Heart left ventricle (tissue), 16 donors: Measurements from ENCODE around the gene SRSF3. TPM values are rescaled to one million over a fixed set of nuclear protein-coding genes. Genes with fewer than 3 reads are reported as not detected.

Experiments used
- ATAC-seq, 4 donors: fragments of 200-7000 bp; cut with Tn5 transposase; one replicate each; pipeline ENCODE4 v1.9.1; 2020 to 2022; ENCODE audit warnings: moderate library complexity in 4 of 4, mild to moderate bottlenecking in 3 of 4, moderate number of reproducible peaks in 1 of 4
- DNase-seq, 5 donors: peaks; one replicate each; pipeline ENCODE4 v3.0.0-alpha.2; 2020
- H3K27ac ChIP-seq, 12 donors: fragments of 200-600 bp; sonication (generic) in 4 of 12; one replicate each; pipeline versions ENCODE4 v1.5.0 to v1.8.0; 2016 to 2022; ENCODE audit warnings: mild to moderate bottlenecking in 2 of 12
- H3K27me3 ChIP-seq, 9 donors: fragments of 200-600 bp; sonication (generic) in 2 of 9; one replicate each; pipeline versions ENCODE4 v1.5.1 to v1.8.0; 2016 to 2022; ENCODE audit warnings: mild to moderate bottlenecking in 3 of 9
- H3K36me3 ChIP-seq, 9 donors: fragments of 200-600 bp; sonication (generic) in 2 of 9; one replicate each; pipeline versions ENCODE4 v1.5.0 to v1.8.0; 2018 to 2022; ENCODE audit warnings: mild to moderate bottlenecking in 2 of 9
- H3K4me1 ChIP-seq, 12 donors: fragments of 200-600 bp; sonication (generic) in 4 of 12; one replicate each; pipeline versions ENCODE4 v1.5.0 to v1.8.0; 2016 to 2022; ENCODE audit warnings: mild to moderate bottlenecking in 3 of 12
- H3K4me3 ChIP-seq, 12 donors: fragments of 200-600 bp; sonication (generic) in 4 of 12; one replicate each; pipeline versions ENCODE4 v1.5.0 to v1.8.0; 2017 to 2022; ENCODE audit warnings: mild to moderate bottlenecking in 9 of 12, moderate library complexity in 4 of 12
- H3K9me3 ChIP-seq, 12 donors: fragments of 200-600 bp; sonication (generic) in 4 of 12; one replicate each; pipeline versions ENCODE4 v1.5.0 to v1.8.0; 2016 to 2022; ENCODE audit warnings: mild to moderate bottlenecking in 1 of 12
- CTCF ChIP-seq, 12 donors: fragments of 200-600 bp; sonication (generic) in 4 of 12; IDR thresholded peaks; one replicate each; pipeline versions ENCODE4 v1.5.0 to v1.8.0; 2018 to 2022; ENCODE audit warnings: antibody characterized with exemption in 12 of 12, mild to moderate bottlenecking in 5 of 12
- POLR2A ChIP-seq, 2 donors: fragments of 450-650 bp; IDR thresholded peaks; one replicate each; pipeline ENCODE4 v1.6.1; 2017; ENCODE audit warnings: antibody characterized with exemption in 2 of 2, mild to moderate bottlenecking in 2 of 2, moderate library complexity in 2 of 2
- WGBS, 4 donors: extraction: QIAGEN DNeasy Blood & Tissue Kit in 2 of 4; methylation state at CpG; one replicate each; pipeline versions ENCODE4 v1.1.5 to v1.1.7; 2013 to 2018; 5-methylcytosine and 5-hydroxymethylcytosine counted together
- intact Hi-C, 10 donors: fragments of 100-400 bp; cut with DNase I; formaldehyde crosslinking; loops; one replicate each; pipeline versions ENCODE4 v1.11.1 to v1.14.2; 2022
- polyA plus RNA-seq, 2 donors: library from polyadenylated mRNA; stranded (reverse); fragments of 200-250 nt; gene quantifications; one replicate each; pipeline ENCODE4 v1.2.3, GENCODE V29; 2013
- total RNA-seq, 9 donors: library from RNA; depleted of rRNA in 2 of 9; stranded (reverse); fragments of >200 nt in 2 of 9; fragmentation: NEBNext Ultra II Directional in 3 of 9; extraction: Animal tissue kit (Norgen Biotek cat#: 25700) in 3 of 9; gene quantifications; one replicate each; pipeline versions ENCODE4 v1.1.0 to v1.2.4, GENCODE V29; 2016 to 2023
- donor health status: ischemic (EF 13 %, LVEDD 7.1; RV severe dilation, severe dysfunction).
- donor health status: healthy with polysubstance abuse.
- donor health status: DM: no; HTN: yes; CAD: no.
- donor health status: DM: no; HTN: no; CAD: no.
- donor health status: ischemic (EF 25% LVEDD 6.9; RV normal size, moderate dysfunction).
- donor health status: ischemic (EF 25% LVEDD 5.7; RV mildly dilated, moderate dysfunction).
- donor health status: healthy.
- donor health status: DM: yes; HTN: yes; CAD: no.
- donor health status: ischemic (EF 35%, LVEDD 5.7; RV mildly dilated, moderate dysfunction).
- donor health status: nonischemic (EF 11% LVEDD 7.7; RV severe dilation, severe dysfunction).
- donor health status: DM: yes; HTN: yes; CAD: no.
- donor health status: PGD.
- donor health status: ischemic (EF 29% LVEDD 5.4; RV normal size, mild dysfunction).
- donor health status: nonischemic (EF 23%, LVEDD 6.1; RV moderate dilation, normal function).

The SRSF3 gene
- total and polyA plus RNA-seq, 11 donors, result 43.2 to 215 (median 111) TPM

GRCh38 chr6:36618366-36619355 lies 24.5 kb downstream of the SRSF3 start:
- TF ChIP-seq CTCF (IDR thresholded peaks at IDR 0.05) (no peak), POLR2A (IDR thresholded peaks at IDR 0.05) (no peak)
- ATAC-seq (no peak), DNase-seq (no peak)
- Histone ChIP-seq H3K36me3 (peaks cover 0 to 10% (median 2%) of the 10 kb centered on the region in 9 donors), H3K9me3 (no peaks in the 10 kb centered on the region), H3K27ac (no peak overlapping the region), H3K4me1 (peaks cover 0 to 56% (median 24%) of the 10 kb centered on the region in 12 donors), H3K27me3 (no peaks in the 10 kb centered on the region), H3K4me3 (no peak overlapping the region)
- intact Hi-C loops, result loop anchor here in 4 of 10 donors (5.0 to 10.0 kb wide), 3 partner anchors 139 to 236 kb away; no protein-coding TSS in a partner anchor
- WGBS, 4 donors, result 78 to 84% (median 83%) methylated on average over 10 of the region's 10 CpGs

GRCh38 chr6:36621371-36621855 lies 27.3 kb downstream of the SRSF3 start:
- WGBS, 4 donors, result 84 to 96% (median 94%) methylated on average over 7 of the region's 7 CpGs
- H3K4me3 ChIP-seq, result no peak overlapping the region
- no peak overlapping the region for H3K27ac ChIP-seq
- H3K36me3 ChIP-seq, result no peaks in the 10 kb centered on the region
- DNase-seq (no peak), ATAC-seq (no peak)
- H3K27me3 ChIP-seq, result no peaks in the 10 kb centered on the region
- H3K4me1 ChIP-seq, result peaks cover 0 to 63% (median 21%) of the 10 kb centered on the region in 12 donors
- TF ChIP-seq POLR2A (IDR thresholded peaks at IDR 0.05) (no peak), CTCF (IDR thresholded peaks at IDR 0.05) (no peak)
- no peaks in the 10 kb centered on the region for H3K9me3 ChIP-seq
- intact Hi-C loops, result loop anchor here in 7 of 10 donors (5.0 to 10.0 kb wide), 6 partner anchors 61 to 353 kb away; no protein-coding TSS in a partner anchor

GRCh38 chr6:36622901-36623546 lies 28.9 kb downstream of the SRSF3 start:
- intact Hi-C loops, result loop anchor here in 8 of 10 donors (1.0 to 10.0 kb wide), 12 partner anchors 56 to 352 kb away; partner anchors contain the start of gene CDKN1A (in 1 of the 8)
- peak in 1 of 2 donors; percentile 15 for TF ChIP-seq POLR2A (IDR thresholded peaks at IDR 0.05)
- TF ChIP-seq CTCF (IDR thresholded peaks at IDR 0.05), result no peak
- H3K4me3 ChIP-seq, result no peak overlapping the region
- WGBS, 4 donors, result 40 to 46% (median 44%) methylated on average over 4 of the region's 4 CpGs
- no peaks in the 10 kb centered on the region for H3K9me3 ChIP-seq
- peak overlapping the region in 2 of 12 donors; percentile 43 to 67 for H3K27ac ChIP-seq
- no peaks in the 10 kb centered on the region for H3K27me3 ChIP-seq
- H3K36me3 ChIP-seq, result no peaks in the 10 kb centered on the region
- ATAC-seq, result no peak
- no peak for DNase-seq
- H3K4me1 ChIP-seq, result peaks cover 0 to 66% (median 24%) of the 10 kb centered on the region in 12 donors
